ENCODE results near the gene ZCCHC2.

The ZCCHC2 gene

GRCh38 chr18:62614494-62614893, 91.7 kb downstream of the ZCCHC2 start:
- Histone ChIP-seq H3K4me3 (no peak overlapping the region), H3K27me3 (ENCODE audit: low read depth) (peaks cover 5% of the 10 kb centered on the region; the same call in 1 of the 2 replicates), H3K4me1 (0 out of 2 replicates have a peak, but pooled peaks cover 4% of the 10 kb centered on the region), H3K9me3 (no peaks in the 10 kb centered on the region), H3K36me3 (replicated peaks) (no peaks in the 10 kb centered on the region)
- in situ Hi-C loops (cut with MboI; ENCODE audit: low sequenced_read_pairs), result no loop called here
- DNase-seq (ENCODE audit: low spot score in 2 of 2), result no peak

GRCh38 chr18:62616331-62616805, 93.5 kb downstream of the ZCCHC2 start:
- in situ Hi-C loops (cut with MboI; ENCODE audit: low sequenced_read_pairs), result no loop called here
- Histone ChIP-seq H3K36me3 (replicated peaks) (no peaks in the 10 kb centered on the region), H3K4me3 (no peak overlapping the region), H3K4me1 (no peaks in the 10 kb centered on the region), H3K9me3 (no peaks in the 10 kb centered on the region), H3K27me3 (ENCODE audit: low read depth) (peaks cover 5% of the 10 kb centered on the region; the same call in 1 of the 2 replicates)
- no peak for DNase-seq (ENCODE audit: low spot score in 2 of 2)

- Histone ChIP-seq H3K27me3 (ENCODE audit: low read depth) (peaks cover 5% of the 10 kb centered on the region; the same call in 1 of the 2 replicates), H3K4me3 (no peak overlapping the region), H3K36me3 (replicated peaks) (no peaks in the 10 kb centered on the region), H3K4me1 (no peaks in the 10 kb centered on the region), H3K9me3 (no peaks in the 10 kb centered on the region)
- no peak for DNase-seq (ENCODE audit: low spot score in 2 of 2)
- in situ Hi-C loops (cut with MboI; ENCODE audit: low sequenced_read_pairs), result no loop called here
These were observed 95.2 kb downstream of the ZCCHC2 start for GRCh38 chr18:62617793-62618591.

GRCh38 chr18:62618735-62619134, 95.9 kb downstream of the ZCCHC2 start:
- Histone ChIP-seq H3K27me3 (ENCODE audit: low read depth) (peaks cover 5% of the 10 kb centered on the region; the same call in 1 of the 2 replicates), H3K4me3 (no peak overlapping the region), H3K4me1 (no peaks in the 10 kb centered on the region), H3K9me3 (no peaks in the 10 kb centered on the region), H3K36me3 (replicated peaks) (no peaks in the 10 kb centered on the region)
- in situ Hi-C loops (cut with MboI; ENCODE audit: low sequenced_read_pairs), result no loop called here
- DNase-seq (ENCODE audit: low spot score in 2 of 2), result no peak

- Histone ChIP-seq H3K36me3 (replicated peaks) (no peaks in the 10 kb centered on the region), H3K9me3 (no peaks in the 10 kb centered on the region), H3K27me3 (ENCODE audit: low read depth) (peaks cover 5% of the 10 kb centered on the region; the same call in 1 of the 2 replicates), H3K4me1 (peaks cover 3% of the 10 kb centered on the region; the same call in 1 of the 2 replicates), H3K4me3 (no peak overlapping the region)
- in situ Hi-C loops (cut with MboI; ENCODE audit: low sequenced_read_pairs), result no loop called here
- DNase-seq (ENCODE audit: low spot score in 2 of 2), result no peak
These were observed 98.7 kb downstream of the ZCCHC2 start for GRCh38 chr18:62621546-62621945.

- H3K36me3 ChIP-seq (replicated peaks), result no peaks in the 10 kb centered on the region
- H3K4me1 ChIP-seq, result peaks cover 3% of the 10 kb centered on the region; the same call in 1 of the 2 replicates
- no peaks in the 10 kb centered on the region for H3K9me3 ChIP-seq
- DNase-seq (ENCODE audit: low spot score in 2 of 2), result peak; percentile 25 to 30
- H3K4me3 ChIP-seq, result no peak overlapping the region
- in situ Hi-C loops (cut with MboI; ENCODE audit: low sequenced_read_pairs), result no loop called here
- no peaks in the 10 kb centered on the region for H3K27me3 ChIP-seq (ENCODE audit: low read depth)
These were observed 102.2 kb downstream of the ZCCHC2 start for GRCh38 chr18:62625019-62625418.
